SKM-1 (cell line): ENCODE results near the gene ARHGAP29.

Experiments
- DNase-seq: peaks from one replicate; lab custom pipeline; 2025; ENCODE audit not compliant: unreplicated experiment; lab: John Stamatoyannopoulos, UW

Gene ARHGAP29

GRCh38 chr1:94265906-94266305 is 28.5 kb upstream of the ARHGAP29 start:
- no peak for DNase-seq

DNA sequence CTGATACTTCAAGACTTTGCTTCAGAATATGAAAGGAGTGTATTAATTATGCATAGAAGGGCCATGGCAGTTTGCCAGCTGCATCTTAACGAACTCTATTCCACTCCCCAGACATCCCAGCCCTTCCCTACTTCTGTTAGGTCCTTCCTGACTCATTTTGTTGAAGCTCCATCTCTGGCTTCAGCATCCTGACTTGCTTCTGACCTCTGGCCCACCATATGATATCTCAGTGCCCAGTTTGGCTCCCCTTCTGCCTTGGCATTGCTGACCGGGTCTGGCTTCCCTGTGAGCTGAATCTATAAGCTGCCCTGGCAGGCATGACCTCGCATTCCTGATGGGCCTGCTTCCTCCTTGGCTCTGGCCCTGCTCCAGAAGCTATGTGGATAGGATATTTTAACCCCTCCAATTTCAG is 27.6 kb upstream of the ARHGAP29 start:
- DNase-seq, result no peak

DNA sequence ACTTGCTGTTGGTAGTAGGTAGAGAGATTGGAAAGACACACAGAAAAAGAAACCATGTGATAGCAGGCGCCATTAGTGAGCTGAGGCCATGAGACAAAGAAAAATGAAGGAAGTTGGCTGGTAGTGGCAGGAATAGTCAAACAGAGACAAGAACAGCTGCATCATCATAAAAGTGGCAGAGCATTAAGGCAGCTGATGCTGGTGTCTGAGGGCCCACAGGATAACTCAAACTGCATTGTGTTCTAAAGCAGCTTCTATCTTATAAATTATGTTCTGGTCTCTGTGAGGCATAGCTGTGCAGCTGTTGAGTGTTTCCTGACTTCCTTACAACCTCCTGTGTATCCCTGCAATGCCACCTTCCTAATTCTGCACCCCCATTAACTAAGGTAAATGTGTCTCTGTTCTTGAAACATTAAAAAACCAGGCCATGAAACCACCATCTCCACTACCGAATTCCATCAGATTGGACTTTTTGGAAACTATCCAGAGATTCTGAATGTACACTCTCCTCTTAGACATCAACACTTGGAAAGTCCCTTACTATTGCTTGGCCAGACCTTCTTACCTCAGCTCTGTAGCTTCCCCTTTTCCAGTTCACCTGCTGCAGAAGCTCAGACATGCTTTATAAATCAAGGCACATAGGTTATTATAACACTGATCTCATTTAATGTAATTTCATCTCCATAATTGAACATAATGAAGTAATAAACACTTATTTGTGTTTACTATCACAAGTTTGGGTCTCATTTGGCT is 23.4 kb upstream of the ARHGAP29 start:
- no peak for DNase-seq

DNA sequence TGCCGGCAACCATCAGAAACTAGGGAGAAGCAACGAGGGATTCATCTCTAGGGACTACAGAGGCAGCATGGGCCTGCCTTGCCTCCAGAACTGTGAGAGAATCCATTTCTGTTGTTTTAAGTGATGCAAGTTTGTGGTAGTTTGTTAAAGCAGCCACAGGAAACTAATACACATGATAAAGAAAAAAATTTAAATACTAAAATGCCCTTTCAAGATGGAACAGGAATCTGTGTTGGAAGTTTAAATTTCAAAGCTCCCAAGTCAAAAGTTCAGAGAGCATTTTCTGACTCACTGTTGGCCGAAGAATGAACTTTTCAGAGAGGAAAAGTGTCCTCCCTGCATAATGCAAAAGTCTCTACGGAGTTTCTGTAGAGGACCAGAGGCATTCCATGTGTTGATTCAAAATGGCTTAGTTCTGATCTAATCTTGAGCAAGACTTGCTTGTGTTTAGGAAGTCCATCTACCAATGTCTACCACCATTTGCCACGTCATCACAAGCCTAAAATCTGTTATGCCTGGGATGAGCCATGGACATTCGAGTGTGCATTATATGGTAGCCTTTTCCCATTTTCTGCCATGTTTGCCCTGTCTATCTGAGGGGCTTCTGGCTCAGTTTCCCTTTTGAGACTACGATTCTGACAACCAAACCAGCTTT is 22.4 kb upstream of the ARHGAP29 start:
- no peak for DNase-seq

- DNase-seq, result no peak
These were observed 21.5 kb upstream of the ARHGAP29 start for GRCh38 chr1:94258873-94259331.

DNA sequence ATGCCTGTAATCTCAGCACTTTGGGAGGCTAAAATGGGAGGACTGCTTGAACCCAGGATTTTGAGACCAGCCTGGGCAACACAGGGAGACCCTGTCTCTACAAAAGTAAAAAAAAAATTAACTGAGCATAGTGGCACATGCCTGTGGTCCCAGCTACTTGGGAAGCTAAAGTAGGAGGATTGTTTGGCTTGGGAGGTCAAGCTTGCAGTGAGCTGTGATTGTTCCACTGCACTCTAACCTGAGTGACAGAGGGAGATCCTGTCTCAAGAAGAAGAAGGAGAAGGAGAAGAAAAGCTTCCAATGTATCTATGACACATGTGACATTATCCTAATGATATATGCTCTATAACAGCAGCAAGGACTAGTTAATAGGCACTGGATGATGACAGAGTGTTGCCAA is 20.1 kb upstream of the ARHGAP29 start:
- no peak for DNase-seq

DNA sequence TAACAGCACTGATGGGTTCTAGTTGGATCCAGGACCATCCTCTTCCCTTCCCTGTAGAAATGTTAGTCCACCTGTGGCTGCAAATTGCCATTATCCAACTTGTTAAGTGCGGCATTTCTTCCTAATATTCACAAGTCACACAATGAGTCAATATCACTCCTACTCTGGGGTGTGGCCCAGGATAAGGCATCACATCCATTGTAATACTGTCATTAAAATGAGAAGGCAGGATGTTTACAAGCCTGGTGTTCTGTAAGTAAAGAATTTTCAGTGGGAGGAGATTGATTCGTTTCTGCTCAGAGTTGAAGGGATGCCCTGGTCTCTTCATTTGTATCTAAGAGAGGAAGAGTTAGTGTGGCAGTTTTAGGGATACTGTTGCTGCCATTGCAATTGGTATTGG is 18.1 kb upstream of the ARHGAP29 start:
- no peak for DNase-seq

- DNase-seq, result no peak
These were observed 16.9 kb upstream of the ARHGAP29 start for GRCh38 chr1:94254073-94254810.

- no peak for DNase-seq
These were observed 16.2 kb upstream of the ARHGAP29 start for GRCh38 chr1:94253456-94254017.

GRCh38 chr1:94250341-94250740 is 13.0 kb upstream of the ARHGAP29 start:
- no peak for DNase-seq

DNA sequence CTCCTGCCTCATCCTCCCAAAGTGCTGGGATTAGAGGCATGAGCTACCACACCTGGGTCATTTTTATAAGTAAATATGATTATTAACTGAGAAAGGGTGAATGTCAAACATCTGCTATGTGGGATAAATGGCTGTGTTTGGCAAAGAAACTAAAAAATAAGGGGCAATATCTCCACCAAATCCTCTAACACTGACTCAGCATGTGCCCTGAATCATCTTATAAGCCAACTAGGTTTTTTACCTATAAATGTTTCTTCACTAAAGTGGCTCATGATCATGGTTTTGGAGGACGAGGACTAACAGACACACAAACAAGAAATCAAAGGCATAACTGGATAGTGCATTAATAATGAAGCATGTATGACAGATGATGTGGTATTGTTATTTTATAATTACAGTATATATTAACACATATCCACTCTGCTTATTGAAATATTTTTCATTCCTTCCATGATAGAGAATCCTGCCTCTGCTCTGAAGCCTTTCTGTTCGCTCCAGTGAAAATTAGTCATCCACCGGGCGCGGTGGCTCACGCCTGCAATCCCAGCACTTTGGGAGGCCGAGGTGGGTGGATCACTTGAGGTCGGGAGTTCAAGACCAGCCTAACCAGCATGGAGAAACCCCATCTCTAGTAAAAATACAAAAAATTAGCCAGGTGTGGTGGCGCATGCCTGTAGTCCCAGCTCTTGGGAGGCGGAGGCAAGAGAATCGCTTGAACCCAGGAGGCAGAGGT is 11.7 kb upstream of the ARHGAP29 start:
- DNase-seq, result no peak

GRCh38 chr1:94247138-94248094 is 10.0 kb upstream of the ARHGAP29 start:
- no peak for DNase-seq

DNA sequence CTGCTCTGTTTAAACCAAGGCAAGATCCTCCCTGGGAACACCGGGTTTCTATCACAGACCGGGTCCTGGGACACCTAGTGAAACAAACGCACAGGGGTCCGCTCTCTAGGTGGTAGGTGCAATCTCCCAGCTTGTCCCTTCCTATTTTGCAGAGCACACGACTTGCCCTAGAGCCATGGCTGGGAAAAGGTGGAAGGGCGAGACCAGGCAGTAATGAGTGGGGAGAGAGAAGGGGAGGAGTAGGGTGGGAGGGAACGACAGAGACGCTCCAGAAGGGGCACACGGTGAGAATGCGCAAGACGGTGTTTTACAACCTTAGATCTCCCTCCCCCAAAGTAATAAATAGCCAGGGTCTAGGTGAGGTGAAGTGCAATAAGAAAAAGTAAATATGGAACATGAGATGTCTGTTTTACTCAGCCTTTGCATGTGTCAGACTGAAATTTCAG is 9.3 kb upstream of the ARHGAP29 start:
- no peak for DNase-seq

GRCh38 chr1:94245747-94246438 is 8.5 kb upstream of the ARHGAP29 start:
- DNase-seq, result no peak

GRCh38 chr1:94244816-94245215 is 7.4 kb upstream of the ARHGAP29 start:
- DNase-seq, result no peak

DNA sequence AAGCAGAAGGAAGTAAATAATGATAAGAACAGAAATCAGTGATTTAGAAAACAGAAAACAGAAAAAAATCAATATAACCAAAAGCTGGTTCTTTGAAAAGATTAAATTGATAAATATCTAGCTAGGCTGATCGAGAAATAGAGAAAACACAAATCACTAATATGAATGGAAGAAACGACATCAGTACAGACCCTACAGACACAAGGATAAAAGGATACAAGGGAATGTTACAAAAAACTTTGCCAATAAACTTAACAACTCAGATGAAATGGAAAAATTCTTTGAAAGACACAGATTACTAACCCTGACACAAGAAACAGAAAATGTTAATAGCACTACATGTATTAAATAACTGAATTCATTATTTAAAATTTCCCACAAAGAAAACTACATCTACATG is 6.3 kb upstream of the ARHGAP29 start:
- DNase-seq, result no peak

DNA sequence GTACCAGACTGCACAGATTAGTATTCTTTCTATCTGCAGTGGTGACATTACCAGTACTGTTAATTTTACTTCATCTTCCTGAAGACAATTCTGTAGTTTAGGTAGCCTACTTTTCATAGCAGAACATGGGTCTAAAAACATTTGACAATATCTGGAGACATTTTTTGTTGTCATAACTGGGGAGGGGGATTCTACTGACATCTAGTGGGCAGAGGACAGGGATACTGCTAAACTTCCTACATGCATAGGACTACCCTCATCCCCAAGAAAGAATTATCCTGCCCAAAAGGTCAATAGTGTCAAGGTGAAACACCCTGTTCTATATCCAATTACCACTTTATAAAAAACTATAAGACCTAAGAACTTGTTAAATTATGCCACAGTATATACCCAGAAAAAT is 3.4 kb upstream of the ARHGAP29 start:
- DNase-seq, result no peak

GRCh38 chr1:94239796-94240195 is 2.4 kb upstream of the ARHGAP29 start:
- DNase-seq, result no peak

DNA sequence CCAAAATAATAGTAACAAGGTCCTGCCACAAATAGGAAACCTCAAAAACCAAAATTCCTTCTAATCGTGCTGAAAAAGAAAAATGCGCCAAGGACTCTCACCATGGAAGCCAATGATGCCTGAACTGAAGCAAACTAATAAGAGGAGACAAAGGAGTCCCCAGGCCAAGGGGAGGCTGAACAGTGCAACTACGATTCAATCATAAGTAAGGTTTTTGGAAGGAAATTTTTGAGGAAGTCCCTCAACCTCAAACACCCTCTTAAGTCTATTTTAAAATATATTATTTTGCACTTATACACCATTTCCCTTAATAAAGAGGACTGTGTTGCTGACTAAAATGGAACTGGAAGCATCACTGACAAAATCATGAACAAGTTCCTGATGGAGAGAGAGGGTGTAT is 1.7 kb upstream of the ARHGAP29 start:
- no peak for DNase-seq
